GM19025 (cell line): ENCODE measurements around the gene GLYR1.

Experiments
- ATAC-seq: cut with Tn5 transposase; IDR thresholded peaks from one replicate; pipeline ENCODE4 v1.9.1; 2021; ENCODE audit warnings: mild to moderate bottlenecking, low read depth, moderate library complexity; ENCODE audit not compliant: unreplicated experiment

The GLYR1 gene

DNA sequence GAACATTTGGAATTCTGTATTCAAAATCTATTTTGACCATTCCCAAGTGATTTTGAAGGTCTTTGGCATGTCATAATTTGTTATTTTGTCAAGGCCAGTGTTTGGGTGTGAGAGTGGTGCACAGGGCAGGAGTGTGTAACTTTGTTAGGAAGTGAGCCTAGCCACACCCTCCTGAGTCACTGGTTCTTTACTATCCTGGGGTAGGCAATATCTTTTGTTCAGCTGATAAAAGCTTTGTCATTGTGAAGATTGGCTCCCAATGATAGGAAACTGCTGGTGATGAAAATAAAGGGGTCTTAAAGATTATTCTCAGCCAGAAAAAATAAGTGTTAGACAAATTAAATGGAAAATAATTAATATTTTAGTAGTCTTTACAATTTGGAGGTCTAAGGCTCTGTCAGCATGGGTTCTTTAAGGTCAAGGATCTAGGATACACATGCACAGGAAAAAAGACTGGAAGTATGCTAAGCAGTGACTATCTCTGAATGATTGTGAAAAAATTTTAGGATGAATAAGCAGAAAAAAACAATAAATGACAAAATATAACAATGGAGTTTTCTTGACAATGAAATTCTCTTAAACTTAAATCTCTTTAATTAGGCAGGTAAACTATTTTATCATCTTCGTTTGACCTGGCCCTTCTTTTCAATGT, 5.3 kb upstream of the GLYR1 start:
- no peak for ATAC-seq

DNA sequence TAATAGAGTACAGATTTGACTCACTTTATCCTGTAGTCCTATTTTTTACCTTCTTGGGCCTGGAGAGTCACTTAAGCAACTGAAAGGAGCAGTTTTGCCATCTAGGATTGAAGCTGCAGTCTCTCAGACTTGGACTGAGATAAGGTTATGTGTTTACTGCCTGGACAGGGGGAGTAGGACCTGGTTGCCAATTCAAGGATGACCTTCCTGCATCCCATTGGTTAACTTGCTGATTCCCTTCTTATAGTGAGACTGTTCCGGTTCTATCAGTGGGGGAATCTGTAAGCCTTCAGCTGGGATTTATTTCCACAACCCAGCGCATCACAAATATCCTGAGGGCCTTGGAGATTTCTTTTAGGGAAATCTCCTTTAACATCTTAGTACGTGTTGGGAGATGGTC, 3.1 kb upstream of the GLYR1 start:
- ATAC-seq = no peak

GRCh38 chr16:4847774-4848587, 893 bp upstream of the GLYR1 start:
- peak; percentile 19 for ATAC-seq

DNA sequence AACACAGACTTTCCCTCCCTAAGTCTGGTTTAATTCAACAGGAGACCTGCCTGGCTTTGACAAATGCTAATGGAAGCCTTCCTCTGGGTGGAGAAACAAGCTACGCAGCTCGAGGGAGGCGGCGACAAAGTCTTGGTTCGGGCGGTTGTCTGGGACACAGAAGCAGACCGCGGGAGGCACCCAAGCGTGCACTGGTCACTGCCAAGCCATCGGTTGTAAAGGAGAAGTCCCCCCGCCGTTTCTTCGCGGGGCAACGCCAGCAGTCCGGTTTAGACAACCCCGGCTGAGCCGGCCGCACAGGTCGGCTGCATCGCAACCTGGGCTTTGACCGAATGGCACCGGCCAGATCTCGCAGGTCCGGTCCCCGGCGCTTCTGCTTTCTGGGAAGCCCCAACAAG, 586 bp downstream of the GLYR1 start:
- peak; percentile 7 for ATAC-seq

GRCh38 chr16:4840984-4841383, 6.1 kb downstream of the GLYR1 start:
- ATAC-seq = no peak

GRCh38 chr16:4839942-4840341, 7.1 kb downstream of the GLYR1 start:
- no peak for ATAC-seq

GRCh38 chr16:4837733-4838501, 9.2 kb downstream of the GLYR1 start:
- ATAC-seq = no peak

DNA sequence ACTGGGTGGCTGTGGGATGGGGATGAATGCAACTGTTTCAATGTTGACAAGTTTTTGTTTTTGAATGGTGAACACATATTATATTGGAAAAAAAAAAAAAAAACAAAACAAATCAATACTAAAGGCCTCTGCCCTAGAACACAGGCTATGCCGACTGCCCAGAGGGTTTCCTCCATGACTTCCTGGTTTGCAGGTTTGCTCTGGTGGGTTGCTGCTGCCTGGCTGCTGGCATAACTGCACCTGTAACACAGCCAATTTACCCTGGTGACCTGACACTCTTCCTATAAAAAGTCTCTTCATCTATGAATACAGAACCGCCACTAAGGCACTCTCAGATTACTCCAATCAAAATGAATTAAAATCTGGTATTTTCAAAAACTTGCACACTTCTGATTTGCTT, 10.4 kb downstream of the GLYR1 start:
- no peak for ATAC-seq

GRCh38 chr16:4833584-4833983, 13.5 kb downstream of the GLYR1 start:
- no peak for ATAC-seq

DNA sequence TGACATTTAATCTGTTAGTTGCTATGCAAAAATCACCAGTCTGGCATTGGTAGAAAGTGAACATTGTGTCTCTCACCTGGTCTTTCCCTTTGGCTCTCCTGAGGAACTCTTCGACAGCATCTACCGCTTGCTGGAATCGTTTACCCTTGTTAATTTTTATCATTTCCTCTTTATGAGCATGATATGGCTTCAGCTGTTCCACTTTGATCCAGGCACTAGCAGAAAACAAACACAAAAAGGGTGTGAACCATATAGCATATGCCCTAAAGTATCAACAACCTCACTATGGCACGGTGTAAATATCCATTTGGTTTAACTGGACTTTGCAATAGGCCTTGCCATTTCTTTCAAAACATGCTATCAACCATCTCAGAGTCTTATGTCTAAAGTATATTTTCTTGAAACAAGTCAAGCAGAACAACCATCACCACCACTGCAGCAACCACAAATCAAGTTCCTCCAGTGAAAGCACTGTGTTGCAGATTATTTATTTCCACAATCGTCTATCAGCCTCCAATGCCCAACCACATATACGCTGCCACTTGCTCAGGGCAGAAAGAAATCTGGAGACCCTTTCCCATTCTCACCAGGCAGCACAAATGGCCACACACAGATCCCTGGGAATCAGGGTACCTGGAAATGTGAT, 14.3 kb downstream of the GLYR1 start:
- ATAC-seq = no peak

- no peak for ATAC-seq
Observed at GRCh38 chr16:4831616-4832015, 15.5 kb downstream of the GLYR1 start.

GRCh38 chr16:4830408-4830807, 16.7 kb downstream of the GLYR1 start:
- ATAC-seq = no peak

GRCh38 chr16:4828567-4829321, 18.3 kb downstream of the GLYR1 start:
- ATAC-seq = no peak

DNA sequence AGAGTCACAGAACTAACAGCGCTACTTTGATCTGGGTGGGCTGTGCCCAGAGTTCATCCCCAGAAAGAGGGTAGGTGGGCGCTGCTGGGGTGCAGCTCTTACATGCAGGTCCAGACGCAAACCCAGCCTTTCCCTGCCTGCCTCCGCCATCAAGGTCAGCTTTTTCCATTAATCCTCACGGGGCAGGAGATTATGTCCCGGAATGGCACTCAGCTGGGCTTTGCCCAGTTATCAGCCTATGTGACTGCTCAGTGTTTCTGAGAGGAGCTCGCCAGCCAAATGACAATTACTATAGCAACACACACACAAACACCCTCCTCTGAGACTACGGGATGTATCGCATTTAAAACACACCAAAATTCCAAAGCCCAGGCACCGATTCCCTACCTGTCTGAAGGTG, 20.1 kb downstream of the GLYR1 start:
- ATAC-seq = no peak

DNA sequence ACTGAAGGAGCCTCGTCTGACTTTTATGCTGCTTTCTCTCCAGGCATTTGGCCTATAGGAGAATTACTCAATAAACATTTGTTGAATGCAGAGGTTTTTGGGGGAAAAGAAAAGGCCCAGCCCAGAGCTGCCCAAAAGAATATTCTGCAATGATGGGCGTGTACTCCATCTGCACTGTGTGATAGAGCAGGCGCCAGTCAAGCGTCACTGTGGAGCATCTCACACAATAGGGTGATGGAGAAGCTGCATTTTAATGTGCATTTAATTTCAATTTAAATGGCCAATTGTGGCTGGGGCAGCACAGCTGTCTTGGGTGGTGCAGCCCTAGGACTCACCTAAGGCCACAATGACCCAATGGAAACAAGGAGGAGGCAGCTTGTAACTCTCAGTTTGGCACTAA, 20.6 kb downstream of the GLYR1 start:
- ATAC-seq = no peak

- no peak for ATAC-seq
Observed at GRCh38 chr16:4825196-4825595, 21.9 kb downstream of the GLYR1 start.

- ATAC-seq = no peak
Observed at GRCh38 chr16:4820652-4821051, 26.4 kb downstream of the GLYR1 start.

DNA sequence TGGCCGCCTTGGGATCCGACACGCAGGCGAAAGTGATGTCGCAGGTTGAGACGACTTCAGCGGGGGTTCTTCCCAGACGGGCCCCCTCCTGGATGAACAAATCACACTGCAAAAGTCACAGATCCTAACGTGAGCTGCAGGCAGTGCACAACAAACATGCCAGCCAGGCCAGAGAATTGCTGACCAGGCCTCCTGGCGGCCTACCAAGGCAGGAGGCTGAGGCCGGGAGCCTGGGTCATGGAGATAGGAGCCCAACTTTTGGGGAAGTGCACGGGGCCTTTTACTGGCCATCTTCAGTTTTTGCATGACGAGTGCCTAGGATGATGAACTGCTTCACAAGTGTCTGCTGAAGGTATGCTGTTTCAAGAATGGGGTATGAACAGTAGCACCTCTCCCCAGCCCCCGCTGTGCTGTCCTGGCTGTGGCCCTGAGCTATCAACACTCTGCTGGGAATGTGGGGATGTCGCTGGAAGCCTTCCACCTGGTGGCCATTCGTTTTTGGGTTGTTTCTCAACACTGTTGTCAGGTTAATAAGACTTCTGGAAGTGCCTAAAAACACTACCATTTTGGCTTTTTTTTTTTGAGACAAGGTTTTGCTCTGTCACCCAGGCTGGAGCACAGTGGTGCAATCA, 32.4 kb downstream of the GLYR1 start:
- ATAC-seq = no peak

DNA sequence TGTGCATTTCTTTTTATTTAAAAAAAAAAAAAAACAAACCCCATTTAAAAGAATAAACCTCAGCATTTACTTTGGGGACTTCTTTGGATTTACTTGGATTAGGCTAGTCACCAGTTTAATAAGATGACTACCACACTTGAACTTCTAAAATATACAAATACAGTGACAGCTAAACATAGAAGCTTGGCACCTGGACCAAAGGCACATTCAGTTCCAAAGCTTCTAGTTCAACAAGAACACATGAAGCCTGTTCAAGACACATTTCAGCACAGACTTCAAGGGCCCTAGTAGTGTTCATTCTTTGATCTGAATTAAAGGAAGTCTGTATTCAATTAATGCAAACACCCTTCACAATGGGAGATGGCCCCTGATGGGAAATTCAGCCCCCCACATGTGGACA, 33.0 kb downstream of the GLYR1 start:
- ATAC-seq = no peak
